GM12878 (cell line): ENCODE measurements around the gene NKX2-2. TPM values are rescaled to one million over a fixed set of nuclear protein-coding genes. Genes with fewer than 3 reads are reported as not detected.
"Not testable (repeated sequence)": the region's sequence is repeated elsewhere in the genome, so short reads cannot be mapped to it uniquely, and the experiment has no call there.

Experiments used
- ATAC-seq: fragments of 200-7000 bp; cut with Tn5 transposase; 3 replicates; pipeline ENCODE4 v1.9.1; 2020; ENCODE audit warnings: mild to moderate bottlenecking, moderate library complexity
- BruUV-seq: library from RNA; stranded (reverse); fragments of 400-500 nt; replicated peaks from 2 replicates; lab custom pipeline; 2021; lab: Mats Ljungman, UMichigan
- CTCF ChIA-PET: fragments of 300-600 bp; sonication (Branson Sonifier 250); formaldehyde crosslinking; extraction: SDS; loops from one replicate; lab custom pipeline; 2021; ENCODE audit warnings: inconsistent platforms; lab: Yijun Ruan, JAX
- POLR2A ChIA-PET: fragments of 350-600 bp; formaldehyde crosslinking; extraction: SDS; loops from one replicate; lab custom pipeline; 2021; ENCODE audit warnings: inconsistent platforms; lab: Charles Lee
- RAD21 ChIA-PET: fragments of 300-600 bp; sonication (Branson Sonifier 250); formaldehyde crosslinking; loops from one replicate; lab custom pipeline; 2023; ENCODE audit warnings: antibody characterized with exemption; ENCODE audit not compliant: unreplicated experiment; lab: Charles Lee
- SMC1A ChIA-PET: fragments of 300-600 bp; sonication (Branson Sonifier 250); formaldehyde crosslinking; loops from one replicate; lab custom pipeline; 2023; ENCODE audit not compliant: unreplicated experiment, uncharacterized antibody; lab: Charles Lee
- DNase-seq: peaks from one replicate; pipeline ENCODE4 v3.0.0-alpha.2; 2011; ENCODE audit warnings: low read depth, low spot score
- FAIRE-seq: peaks from 3 replicates; lab custom pipeline; 2011; peaks lifted over from hg19 to GRCh38; lab: Jason Lieb, UNC
- H2AFZ ChIP-seq: 2 replicates; pipeline ENCODE4 v1.6.0; 2011; ENCODE audit warnings: low read depth, low read length, control low read depth; ENCODE audit not compliant: control insufficient read depth
- H3K27ac ChIP-seq: 2 replicates; pipeline ENCODE4 v1.5.1; 2011; ENCODE audit warnings: control low read depth; ENCODE audit not compliant: control insufficient read depth, insufficient read depth
- H3K27me3 ChIP-seq, 2 experiments: replicated peaks in 1 of 2; 2 replicates each; pipeline versions ENCODE4 v1.6.0 to v1.6.1; 2011; ENCODE audit warnings: low read length in 1 of 2; ENCODE audit not compliant: control insufficient read depth in 2 of 2, insufficient read depth in 2 of 2
- H3K36me3 ChIP-seq, 2 experiments: 2 replicates each; pipeline ENCODE4 v1.5.1; 2011; ENCODE audit warnings: low read length in 1 of 2; ENCODE audit not compliant: control insufficient read depth in 2 of 2, insufficient read depth in 2 of 2
- H3K4me1 ChIP-seq: 2 replicates; pipeline ENCODE4 v1.6.1; 2011; ENCODE audit warnings: mild to moderate bottlenecking, low read length, moderate library complexity, mixed read lengths; ENCODE audit not compliant: control insufficient read depth, insufficient read depth
- H3K4me2 ChIP-seq: 2 replicates; pipeline ENCODE4 v1.6.0; 2011; ENCODE audit warnings: control low read depth; ENCODE audit not compliant: control insufficient read depth, insufficient read depth
- H3K4me3 ChIP-seq: fragments of 200-600 bp; sonication (generic); 2 replicates; pipeline ENCODE4 v1.5.1; 2016
- H3K79me2 ChIP-seq: 2 replicates; pipeline ENCODE4 v1.6.0; 2011; ENCODE audit warnings: low read length; ENCODE audit not compliant: control insufficient read depth, insufficient read depth
- H3K9ac ChIP-seq: 2 replicates; pipeline ENCODE4 v1.8.0; 2011; ENCODE audit warnings: low read length, control low read depth, mixed read lengths; ENCODE audit not compliant: control insufficient read depth, insufficient read depth
- H3K9me3 ChIP-seq: replicated peaks from 3 replicates; pipeline ENCODE4 v1.5.1; 2011; ENCODE audit warnings: mild to moderate bottlenecking, low read length; ENCODE audit not compliant: control insufficient read depth, insufficient read depth
- H4K20me1 ChIP-seq: 2 replicates; pipeline ENCODE4 v1.6.0; 2011; ENCODE audit not compliant: control insufficient read depth, insufficient read depth
- BCL11A ChIP-seq: IDR thresholded peaks from 2 replicates; pipeline ENCODE4 v1.6.1; 2011; ENCODE audit warnings: low read depth, low read length
- CHD1 ChIP-seq: IDR thresholded peaks from 2 replicates; pipeline ENCODE4 v1.6.1; 2012; ENCODE audit warnings: low read depth, low read length, improper control_type of control experiment
- CREB1 ChIP-seq: IDR thresholded peaks from 2 replicates; pipeline ENCODE4 v1.6.1; 2012; ENCODE audit warnings: low read depth, mild to moderate bottlenecking, inconsistent platforms
- FOS ChIP-seq: IDR thresholded peaks from 3 replicates; pipeline ENCODE4 v1.6.1; 2011; ENCODE audit warnings: borderline replicate concordance; ENCODE audit not compliant: insufficient read length; ENCODE audit errors: extremely low read depth
- RUNX3 ChIP-seq: IDR thresholded peaks from 2 replicates; pipeline ENCODE4 v1.6.1; 2012; ENCODE audit warnings: low read length, inconsistent platforms
- SUZ12 ChIP-seq: fragments of 200-600 bp; sonication (generic); IDR thresholded peaks from one replicate; pipeline ENCODE4 v1.6.1; 2018; ENCODE audit warnings: antibody characterized with exemption, mild to moderate bottlenecking; ENCODE audit not compliant: unreplicated experiment
- ZZZ3 ChIP-seq: IDR thresholded peaks from 2 replicates; pipeline ENCODE4 v1.6.1; 2011; ENCODE audit warnings: low read depth; ENCODE audit not compliant: control insufficient read depth, insufficient read length
- WGBS: methylation state at CpG from one replicate; pipeline ENCODE4 v1.1.6; 2016; ENCODE audit warnings: low lambda C conversion rate; ENCODE audit not compliant: insufficient replicate concordance, insufficient coverage; ENCODE audit errors: missing lambda C conversion rate; 5-methylcytosine and 5-hydroxymethylcytosine counted together
- in situ Hi-C: fragments of 300-500 bp; cut with MboI; formaldehyde crosslinking; loops from 9 replicates; pipeline ENCODE4 v1.14.3; 2018; ENCODE audit warnings: mixed read lengths
- intact Hi-C: fragments of 100-400 bp; cut with micrococcal nuclease; formaldehyde crosslinking; loops from one replicate; pipeline ENCODE4 v1.14.2; 2022; ENCODE audit not compliant: unreplicated experiment
- polyA plus RNA-seq, 11 experiments: library from polyadenylated mRNA; depleted of rRNA in 4 of 11; unstranded in 6 of 11; stranded (reverse) in 5 of 11; fragments of >200 nt; fragmentation: Nextera tagmentation in 4 of 11; fragmentation: Illumina TruSeq in 1 of 11; extraction: Ambion mirVana in 4 of 11; extraction: Trizol in 1 of 11; gene quantifications; 1 replicate in 1 of 11; 2 replicates in 10 of 11; pipeline versions ENCODE4 v1.2.1 to v1.2.3, GENCODE V29; 2011 to 2016; ENCODE audit warnings: inconsistent platforms in 2 of 11, missing spikeins in 2 of 11, low read depth in 1 of 11
- total RNA-seq, 4 experiments: library from RNA; depleted of rRNA in 3 of 4; stranded (reverse); fragments of >200 nt in 3 of 4; fragmentation: Illumina TruSeq in 1 of 4; extraction: Trizol in 1 of 4; gene quantifications; 2 replicates each; pipeline versions ENCODE4 v1.2.1 to v1.2.3, GENCODE V29; 2013 to 2021

NKX2-2 gene
- total and polyA plus RNA-seq, 10 of the 15 experiments (the other 5 are each of a cell fraction or from before 2014, with no cell fraction given) = not detected

GRCh38 chr20:21496452-21496851 lies 17.4 kb downstream of the NKX2-2 start (continued):
- TF ChIP-seq SUZ12 = no peak

- WGBS = 48% methylated on average over 6 of the region's 6 CpGs
- intact Hi-C loops = no loop called here
These were observed 20.8 kb downstream of the NKX2-2 start for GRCh38 chr20:21493049-21493448.

GRCh38 chr20:21490105-21490504 lies 23.8 kb downstream of the NKX2-2 start:
- in situ Hi-C loops = no loop called here

More at GRCh38 chr20:21493049-21493448, 20.8 kb downstream of the NKX2-2 start:
- H4K20me1 ChIP-seq = no peaks in the 10 kb centered on the region
- SMC1A ChIA-PET = no interaction called here
- no peak overlapping the region for H3K27ac ChIP-seq
- H3K79me2 ChIP-seq = no peaks in the 10 kb centered on the region
- CTCF ChIA-PET = interaction anchor here (1.4 to 3.7 kb wide), 3 partner anchors 257 to 668 kb away, joined by 3 to 18 read pairs (median 4); no protein-coding TSS in a partner anchor
- H3K4me3 ChIP-seq = no peak overlapping the region
- POLR2A ChIA-PET = interaction anchor here (0.6 kb wide), 1 partner anchor 190 kb away, joined by 3 read pairs; the partner anchor contains the start of gene XRN2
- H3K36me3 ChIP-seq = no peaks in the 10 kb centered on the region
- no peak overlapping the region for H2AFZ ChIP-seq
- no peak overlapping the region for H3K4me2 ChIP-seq
- BruUV-seq = no TSS peak
- RAD21 ChIA-PET = interaction anchor here (1.4 kb wide), 1 partner anchor 257 kb away, joined by 3 read pairs; no protein-coding TSS in a partner anchor
- DNase-seq (no peak), ATAC-seq (no peak), FAIRE-seq (no peak)
- H3K27me3 ChIP-seq = peaks cover 0 to 4% of the 10 kb centered on the region in 2 experiments; a peak in 3 of 4 replicates
- H3K4me1 ChIP-seq = no peaks in the 10 kb centered on the region
- no peak for TF ChIP-seq RUNX3
- no peak for TF ChIP-seq CHD1
- no peak for TF ChIP-seq FOS
- TF ChIP-seq BCL11A = no peak
- no peak for TF ChIP-seq CREB1
- H3K9ac ChIP-seq = no peak overlapping the region
- in situ Hi-C loops = no loop called here
- H3K9me3 ChIP-seq = no peaks in the 10 kb centered on the region

GRCh38 chr20:21480144-21480543 lies 33.7 kb downstream of the NKX2-2 start:
- in situ Hi-C loops, H3K27ac ChIP-seq, H3K4me1 ChIP-seq, intact Hi-C loops, FAIRE-seq, H4K20me1 ChIP-seq, SMC1A ChIA-PET, POLR2A ChIA-PET, H3K4me2 ChIP-seq, H3K27me3 ChIP-seq, H3K79me2 ChIP-seq, BruUV-seq, H3K36me3 ChIP-seq, H3K9ac ChIP-seq, RAD21 ChIA-PET, H3K9me3 ChIP-seq, ATAC-seq, H2AFZ ChIP-seq, DNase-seq, H3K4me3 ChIP-seq: not testable (repeated sequence)
- WGBS = 19% methylated on average over 2 of the region's 2 CpGs
- CTCF ChIA-PET = interaction anchor here (0.9 kb wide), 1 partner anchor 244 kb away, joined by 3 read pairs; no protein-coding TSS in a partner anchor

More at GRCh38 chr20:21490105-21490504, 23.8 kb downstream of the NKX2-2 start:
- ChIA-PET POLR2A (no interaction called here), SMC1A (no interaction called here), RAD21 (no interaction called here), CTCF (interaction anchor here (1.4 to 3.7 kb wide), 2 partner anchors 143 to 254 kb away, joined by 3 to 18 read pairs; no protein-coding TSS in a partner anchor)
- H3K9me3 ChIP-seq = no peaks in the 10 kb centered on the region
- TF ChIP-seq ZZZ3 = no peak
- no peak overlapping the region for H2AFZ ChIP-seq
- no peak overlapping the region for H3K4me2 ChIP-seq
- no peak overlapping the region for H3K9ac ChIP-seq
- 20% methylated on average over 2 of the region's 2 CpGs for WGBS
- no peaks in the 10 kb centered on the region for H3K4me1 ChIP-seq
- peaks cover 0 to 4% of the 10 kb centered on the region in 2 experiments; a peak in 3 of 4 replicates for H3K27me3 ChIP-seq
- intact Hi-C loops = no loop called here
- FAIRE-seq = no peak
- no peaks in the 10 kb centered on the region for H3K79me2 ChIP-seq
- no peaks in the 10 kb centered on the region for H4K20me1 ChIP-seq
- no TSS peak for BruUV-seq
- ATAC-seq = no peak
- no peak overlapping the region for H3K4me3 ChIP-seq
- H3K27ac ChIP-seq = no peak overlapping the region
- DNase-seq = no peak
- H3K36me3 ChIP-seq = no peaks in the 10 kb centered on the region
